Middle frontal gyrus (tissue), 1 donor: ENCODE results near the gene GMDS.

Source experiments
- DNase-seq: peaks from one replicate; pipeline ENCODE4 v3.0.0-alpha.2; 2015; ENCODE audit warnings: low spot score; ENCODE audit errors: extremely low spot score

Gene GMDS

GRCh38 chr6:2245103-2245876, at the start of gene GMDS:
Gene GMDS, minus strand, starts transcription at chr6:2245605.
- DNase-seq = peak; percentile 87

GRCh38 chr6:2285510-2285909, 40.1 kb upstream of the GMDS start:
- DNase-seq = no peak

- no peak for DNase-seq
Measured at GRCh38 chr6:2275892-2276242, 30.5 kb upstream of the GMDS start.

GRCh38 chr6:2274981-2275891, 29.8 kb upstream of the GMDS start:
- no peak for DNase-seq

GRCh38 chr6:2272696-2273095, 27.3 kb upstream of the GMDS start:
- no peak for DNase-seq

GRCh38 chr6:2270054-2270453, 24.6 kb upstream of the GMDS start:
- no peak for DNase-seq

- DNase-seq = no peak
Measured at GRCh38 chr6:2266841-2267240, 21.4 kb upstream of the GMDS start.

DNA sequence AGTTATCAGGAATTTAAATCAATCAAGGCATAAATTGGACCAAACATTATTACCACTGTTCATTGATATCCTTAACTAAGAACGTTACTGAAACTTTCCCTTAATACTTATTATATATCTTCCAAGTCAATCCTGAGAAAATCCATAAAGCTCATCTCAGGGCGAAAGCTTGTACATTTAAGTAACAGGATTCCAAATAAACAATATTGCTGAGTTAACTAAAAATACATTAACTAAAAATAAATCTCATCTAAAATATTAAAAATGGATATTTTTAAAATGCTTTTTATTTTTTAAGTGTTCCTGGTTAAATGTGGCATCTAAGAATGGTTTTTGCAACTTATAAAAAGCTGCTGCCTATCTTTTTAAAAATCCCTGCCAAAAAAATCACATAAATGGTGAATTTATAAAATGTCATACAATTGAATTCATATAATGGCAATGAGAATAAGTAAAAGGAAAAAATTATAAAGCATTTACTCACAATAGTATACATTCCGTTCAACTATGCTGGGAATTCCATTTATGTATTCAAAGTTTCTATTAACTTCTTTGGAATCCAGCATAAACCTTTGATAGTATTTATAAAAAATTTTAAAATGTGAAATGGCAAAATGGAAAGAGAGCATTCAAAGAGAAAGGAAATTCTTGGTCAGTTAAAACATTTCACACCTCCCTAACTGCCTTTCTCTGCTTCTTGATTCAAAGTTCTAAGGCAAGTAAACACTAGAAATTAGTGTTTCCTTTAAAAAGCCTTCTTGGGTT, 20.8 kb upstream of the GMDS start:
- DNase-seq = no peak

- no peak for DNase-seq
Measured at GRCh38 chr6:2264932-2265331, 19.5 kb upstream of the GMDS start.

GRCh38 chr6:2263896-2264295, 18.5 kb upstream of the GMDS start:
- no peak for DNase-seq

GRCh38 chr6:2259574-2259973, 14.2 kb upstream of the GMDS start:
- DNase-seq = no peak

DNA sequence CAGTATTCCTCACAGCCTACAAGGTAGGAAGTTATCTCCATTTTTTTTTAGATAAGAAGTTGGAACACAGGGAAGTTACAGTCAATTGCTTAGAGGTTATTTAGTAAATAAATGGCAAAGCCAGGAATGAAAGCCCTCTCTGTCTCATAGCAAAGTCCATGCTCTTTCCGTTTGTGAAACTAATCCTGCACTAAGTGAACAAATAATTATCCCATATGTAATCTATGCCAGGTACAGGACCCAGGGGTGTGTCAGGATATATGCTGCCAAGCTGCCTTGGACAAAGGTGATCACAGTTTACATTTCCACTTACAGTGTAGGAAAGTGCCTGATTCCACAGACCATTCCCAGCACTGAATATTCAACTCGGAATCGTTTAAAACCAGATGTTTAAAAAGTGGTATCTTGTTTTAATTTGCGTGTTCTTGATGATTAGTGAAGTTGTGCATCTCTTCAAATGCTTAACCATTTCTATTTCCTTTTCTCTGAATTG, 13.6 kb upstream of the GMDS start:
- DNase-seq = no peak

DNA sequence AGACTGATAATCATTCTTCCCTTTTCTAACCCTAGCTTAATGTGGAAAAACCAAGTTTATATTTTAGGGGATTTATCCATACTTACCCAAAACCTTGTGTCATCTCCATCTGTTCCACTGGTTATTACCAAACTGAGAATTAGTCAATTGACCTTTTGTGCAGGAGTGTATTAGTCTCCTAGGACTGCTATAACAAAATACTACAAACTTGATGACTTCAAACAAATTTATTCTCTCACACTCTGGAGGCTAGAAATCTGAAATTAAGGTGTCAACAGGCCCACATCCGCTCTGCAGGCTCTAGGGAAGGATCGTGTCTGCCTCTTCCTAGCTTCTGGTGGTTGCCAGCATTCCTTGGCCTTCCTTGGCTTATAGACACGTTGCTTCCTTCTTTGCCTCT, 12.7 kb upstream of the GMDS start:
- no peak for DNase-seq

- no peak for DNase-seq
Measured at GRCh38 chr6:2257363-2257762, 12.0 kb upstream of the GMDS start.

DNA sequence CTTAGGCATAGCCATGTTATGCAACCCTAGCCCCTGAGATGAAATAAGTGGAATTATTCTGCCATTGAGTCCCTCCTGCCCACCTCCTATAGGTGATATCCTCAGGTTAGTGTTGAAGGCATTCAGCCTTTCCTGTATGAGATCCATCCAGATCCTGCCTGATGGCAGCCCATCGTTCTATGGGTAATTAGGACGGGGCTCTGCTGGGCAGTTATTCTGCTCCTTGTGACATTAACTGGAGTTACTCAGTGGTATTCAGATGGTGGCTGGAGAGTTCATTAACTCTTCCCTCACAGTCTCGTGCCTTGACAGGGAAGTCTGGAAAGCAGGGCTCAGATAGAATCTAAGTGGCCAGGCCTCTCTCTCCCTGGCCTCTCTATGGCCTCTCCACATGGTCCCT, 9.3 kb upstream of the GMDS start:
- DNase-seq = no peak

DNA sequence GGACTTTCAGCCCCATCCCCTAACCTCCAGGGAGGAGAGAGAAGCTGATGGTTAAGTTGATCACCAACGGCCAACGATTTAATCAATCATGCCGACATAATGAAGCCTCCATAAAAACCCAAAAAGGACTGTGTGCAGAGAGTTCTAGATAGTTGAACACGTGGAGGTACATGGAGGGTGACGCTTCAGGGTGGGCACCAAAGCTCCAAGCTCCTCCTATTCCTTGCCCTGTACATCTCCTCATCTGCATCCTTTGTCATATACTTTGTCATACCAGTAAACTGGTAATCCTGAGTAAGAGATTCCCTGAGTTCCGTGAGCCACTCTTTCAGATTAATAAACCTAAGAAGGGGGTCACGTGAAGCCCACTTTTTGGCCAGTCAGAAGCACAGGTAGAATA, 3.7 kb upstream of the GMDS start:
- no peak for DNase-seq

- no peak for DNase-seq
Measured at GRCh38 chr6:2247664-2248063, 2.3 kb upstream of the GMDS start.

DNA sequence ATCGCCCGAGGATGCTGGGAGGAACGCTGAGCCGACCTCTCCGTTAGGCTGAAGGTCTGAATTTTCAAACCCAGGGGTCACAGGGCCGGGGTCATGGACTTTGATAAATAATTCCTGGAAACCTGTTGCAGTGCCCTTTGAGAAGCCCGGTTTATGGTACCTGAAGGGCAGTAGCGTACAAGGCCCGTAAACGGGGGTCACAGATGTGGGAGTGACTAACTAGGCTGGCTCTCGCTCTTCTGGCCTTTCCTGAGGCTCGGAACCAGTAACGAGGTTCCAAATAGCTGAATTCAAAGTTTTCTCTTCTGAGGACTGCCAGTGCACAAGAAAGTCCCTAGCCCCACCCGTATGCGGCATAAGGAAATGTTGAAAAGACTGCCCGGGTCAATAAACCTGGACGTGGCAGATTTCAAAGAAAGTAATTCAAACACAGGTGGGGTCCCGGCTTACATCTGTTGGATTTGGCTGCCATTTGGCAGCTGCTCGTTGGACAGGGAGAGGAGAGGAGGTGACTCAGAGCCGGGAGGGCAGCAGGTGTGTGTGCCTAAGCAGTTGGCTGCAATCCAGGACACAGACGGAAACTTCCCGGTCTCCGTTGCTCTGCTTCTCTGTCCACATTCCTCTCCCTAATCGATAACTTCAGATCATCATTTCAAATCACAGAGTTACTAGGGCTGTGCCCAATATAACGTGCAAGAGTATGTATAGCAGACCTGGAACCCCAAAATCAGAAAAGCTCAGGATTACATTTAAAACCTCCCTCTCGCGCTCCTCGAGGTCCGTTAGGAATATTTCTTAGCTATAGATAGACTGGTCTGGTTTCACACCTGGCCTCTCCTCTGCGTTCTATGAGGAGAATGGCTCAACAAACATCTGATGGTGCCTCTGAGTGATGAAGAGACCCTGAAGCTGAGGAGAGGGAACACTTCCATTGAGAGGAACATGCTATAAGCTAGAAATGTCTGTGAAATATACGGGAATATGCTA, 765 bp upstream of the GMDS start:
- DNase-seq = no peak

DNA sequence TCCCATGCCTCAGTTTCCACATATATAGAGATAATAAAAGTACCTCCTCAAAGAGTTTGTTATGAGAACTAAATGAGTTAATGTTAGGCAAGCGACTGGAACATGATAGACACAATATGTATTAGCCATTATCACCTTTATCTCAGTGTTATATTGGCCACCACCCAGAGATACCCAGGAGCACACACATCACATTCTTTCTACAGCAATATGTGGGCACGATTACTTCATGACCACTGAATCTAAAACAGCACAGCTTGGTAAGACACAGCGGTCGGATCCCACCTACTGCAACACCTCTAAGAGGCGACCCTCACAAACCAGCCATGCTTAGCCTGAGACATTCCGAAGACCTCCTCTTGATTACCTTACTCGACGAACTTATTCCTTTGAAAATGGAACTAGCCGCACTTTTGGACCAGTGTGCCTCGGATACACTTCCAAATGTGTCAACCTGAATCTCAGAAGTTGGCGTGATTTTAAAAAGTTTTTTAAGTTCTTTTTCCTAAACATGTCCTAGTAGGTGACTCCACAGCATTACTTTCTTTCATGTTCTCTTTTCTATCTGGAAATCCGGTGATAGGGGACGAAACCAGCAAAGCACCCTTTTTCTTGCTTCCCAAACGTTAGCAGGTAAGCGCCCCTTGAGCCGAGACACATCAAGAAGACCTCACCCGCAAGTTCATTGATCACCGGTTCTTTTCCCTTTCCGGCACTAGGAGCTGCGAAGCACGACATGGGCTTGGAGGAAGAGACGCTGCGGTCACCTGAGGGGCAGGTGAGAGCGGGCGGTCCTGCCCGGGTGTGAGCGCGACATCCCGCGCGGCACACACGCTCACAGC, 923 bp downstream of the GMDS start:
- no peak for DNase-seq

GRCh38 chr6:2242311-2242710, 3.1 kb downstream of the GMDS start:
- DNase-seq = no peak
